ENCODE results near the gene LRRC25. TPM values are rescaled to one million over a fixed set of nuclear protein-coding genes. Genes with fewer than 3 reads are reported as not detected.

LRRC25 gene
- total RNA-seq, 1 experiment from 2014 or later = not detected

DNA sequence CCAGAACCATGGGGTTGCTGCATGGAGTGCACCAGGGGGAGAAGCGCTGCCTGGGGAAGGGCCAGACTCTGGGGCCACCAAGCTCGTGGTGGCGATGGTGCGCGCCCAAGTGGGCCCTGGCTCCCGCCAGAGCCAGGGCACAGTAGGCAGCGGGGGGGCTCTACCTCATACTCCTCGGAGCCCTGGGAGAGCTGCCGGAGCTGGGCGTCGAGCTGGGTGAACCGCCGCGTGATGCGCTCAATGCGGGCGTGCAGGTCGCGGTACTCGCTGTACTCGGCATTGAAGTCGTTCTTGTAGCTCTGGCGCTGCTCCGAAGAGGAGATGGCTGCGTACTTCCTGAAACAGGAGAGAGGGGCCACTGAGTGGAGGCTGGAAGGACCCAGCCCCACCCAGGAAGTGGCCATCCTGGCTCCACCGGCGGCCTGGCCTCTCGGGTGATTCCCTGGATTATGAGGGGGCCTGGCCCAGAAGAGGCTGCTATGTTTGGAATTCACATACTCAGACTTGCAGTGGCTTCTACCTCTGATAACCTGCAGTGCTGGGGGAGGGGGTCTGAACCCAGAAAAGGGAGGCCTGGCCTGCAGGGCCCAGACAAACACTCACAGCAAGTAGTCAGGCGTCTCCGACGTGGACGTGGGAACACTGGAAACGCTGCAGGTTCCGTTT lies 48.9 kb upstream of the LRRC25 start:
- DNase-seq (no peak), ATAC-seq (no peak)
- no peak for TF ChIP-seq EZH2phosphoT487 (IDR thresholded peaks at IDR 0.05; ENCODE audit: borderline replicate concordance, low read length)
- no peak for TF ChIP-seq EZH2 (IDR thresholded peaks at IDR 0.05; ENCODE audit: low read length, unreplicated experiment)
- TF ChIP-seq CTCF (conservative IDR thresholded peaks at IDR 0.05; ENCODE audit: low read depth, low read length) = no peak
- POLR2A ChIA-PET (ENCODE audit: unreplicated experiment) = no interaction called here
- Histone ChIP-seq H3K27me3 (ENCODE audit: low read length) (no peaks in the 10 kb centered on the region), H3K4me3 (ENCODE audit: low read length) (no peak overlapping the region), H3K9me3 (ENCODE audit: low read length) (no peaks in the 10 kb centered on the region), H3K79me2 (ENCODE audit: low read length) (no peaks in the 10 kb centered on the region), H3K4me1 (ENCODE audit: insufficient read depth, low read length) (no peaks in the 10 kb centered on the region), H3K4me2 (ENCODE audit: low read length) (no peak overlapping the region), H4K20me1 (ENCODE audit: low read length) (no peaks in the 10 kb centered on the region), H2AFZ (ENCODE audit: low read length) (no peak overlapping the region), H3K9me2 (replicated peaks; ENCODE audit: low read length) (no peaks in the 10 kb centered on the region), H3K27ac (ENCODE audit: low read length) (no peak overlapping the region), H3K36me3 (ENCODE audit: low read depth, low read length) (peaks cover 25% of the 10 kb centered on the region), H3K9ac (ENCODE audit: low read length) (no peak overlapping the region), H3F3A (ENCODE audit: low read length, unreplicated experiment) (no peaks in the 10 kb centered on the region)
- CTCF ChIA-PET = no interaction called here
- BruUV-seq (replicated peaks) = no TSS peak
- intact Hi-C loops (cut with micrococcal nuclease) = no loop called here

DNA sequence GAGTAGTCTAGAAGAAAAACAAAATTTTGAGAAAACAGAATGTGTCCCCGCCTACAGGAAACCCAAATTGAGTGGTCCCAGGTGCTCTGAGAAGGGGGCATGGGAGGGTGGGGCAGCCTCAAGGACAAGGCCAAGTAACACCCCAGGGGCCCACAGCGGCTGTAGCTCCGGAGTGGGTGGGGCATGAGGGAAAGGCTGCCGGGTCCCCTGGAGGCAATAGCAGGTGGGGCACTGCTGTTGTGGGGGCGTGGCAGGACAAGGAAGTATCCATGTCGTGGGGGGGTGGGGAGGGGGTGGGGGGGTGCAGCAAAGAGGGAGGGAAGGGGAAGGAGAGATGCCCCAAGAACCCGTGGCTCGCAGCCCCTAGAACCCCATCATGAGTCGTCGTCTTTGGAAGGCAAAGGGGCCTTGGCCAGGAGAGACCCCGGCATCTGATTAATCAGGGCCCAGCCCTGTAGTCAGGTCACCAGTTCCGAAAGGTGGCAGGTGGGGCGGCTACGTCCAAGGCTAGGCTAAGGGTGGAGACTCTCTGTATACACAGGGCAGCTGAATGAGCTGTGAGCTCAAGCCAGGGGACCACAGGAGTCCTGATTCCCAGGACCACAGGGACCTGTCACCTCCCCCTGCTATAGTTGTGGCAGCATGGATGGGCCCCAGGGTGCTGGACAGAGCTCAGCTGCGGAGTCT lies 48.0 kb upstream of the LRRC25 start:
- no peak for DNase-seq
- H3K27me3 ChIP-seq (ENCODE audit: low read length) = no peaks in the 10 kb centered on the region
- ATAC-seq = no peak
- H3K4me3 ChIP-seq (ENCODE audit: low read length) = no peak overlapping the region
- H3F3A ChIP-seq (ENCODE audit: low read length, unreplicated experiment) = no peaks in the 10 kb centered on the region
- H3K79me2 ChIP-seq (ENCODE audit: low read length) = no peaks in the 10 kb centered on the region
- TF ChIP-seq EZH2 (IDR thresholded peaks at IDR 0.05; ENCODE audit: low read length, unreplicated experiment) = no peak
- TF ChIP-seq EZH2phosphoT487 (IDR thresholded peaks at IDR 0.05; ENCODE audit: borderline replicate concordance, low read length) = no peak
- TF ChIP-seq CTCF (conservative IDR thresholded peaks at IDR 0.05; ENCODE audit: low read depth, low read length) = no peak
- H3K36me3 ChIP-seq (ENCODE audit: low read depth, low read length) = peaks cover 21% of the 10 kb centered on the region; the same call in 1 of the 2 replicates
- no peak overlapping the region for H3K27ac ChIP-seq (ENCODE audit: low read length)
- H3K9me3 ChIP-seq (ENCODE audit: low read length) = no peaks in the 10 kb centered on the region
- ChIA-PET POLR2A (ENCODE audit: unreplicated experiment) (no interaction called here), CTCF (no interaction called here)
- intact Hi-C loops (cut with micrococcal nuclease) = no loop called here
- BruUV-seq (replicated peaks) = no TSS peak
- H3K9ac ChIP-seq (ENCODE audit: low read length) = no peak overlapping the region
- no peak overlapping the region for H3K4me2 ChIP-seq (ENCODE audit: low read length)
- no peaks in the 10 kb centered on the region for H4K20me1 ChIP-seq (ENCODE audit: low read length)
- no peak overlapping the region for H2AFZ ChIP-seq (ENCODE audit: low read length)
- no peaks in the 10 kb centered on the region for H3K4me1 ChIP-seq (ENCODE audit: insufficient read depth, low read length)
- H3K9me2 ChIP-seq (replicated peaks; ENCODE audit: low read length) = no peaks in the 10 kb centered on the region

DNA sequence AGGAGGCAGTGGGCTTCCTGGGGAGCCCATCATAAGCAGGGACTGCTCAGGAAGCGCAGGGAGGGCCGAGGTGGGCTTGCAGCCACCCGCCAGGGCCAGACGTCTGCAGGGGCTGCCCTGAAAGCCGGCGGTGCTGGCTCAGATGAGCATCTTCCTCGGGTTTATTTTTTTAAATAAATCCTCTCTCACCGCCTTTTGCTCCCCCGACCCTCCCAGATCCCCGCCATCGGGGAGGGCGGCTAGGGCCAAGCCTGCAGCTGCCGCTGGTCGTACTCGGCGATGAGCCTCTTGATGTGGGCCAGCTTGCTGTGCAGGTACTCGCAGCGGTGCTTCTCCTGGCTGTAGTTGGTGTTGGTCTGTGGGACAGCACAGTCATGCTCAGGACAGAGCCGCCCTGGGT lies 47.1 kb upstream of the LRRC25 start:
- Histone ChIP-seq H3K9me2 (replicated peaks; ENCODE audit: low read length) (no peaks in the 10 kb centered on the region), H3K79me2 (ENCODE audit: low read length) (no peaks in the 10 kb centered on the region), H4K20me1 (ENCODE audit: low read length) (no peaks in the 10 kb centered on the region), H3K27ac (ENCODE audit: low read length) (no peak overlapping the region), H3K9ac (ENCODE audit: low read length) (no peak overlapping the region), H3K36me3 (ENCODE audit: low read depth, low read length) (peaks cover 16% of the 10 kb centered on the region; the same call in 1 of the 2 replicates), H3K27me3 (ENCODE audit: low read length) (no peaks in the 10 kb centered on the region), H3K4me3 (ENCODE audit: low read length) (no peak overlapping the region), H3F3A (ENCODE audit: low read length, unreplicated experiment) (no peaks in the 10 kb centered on the region), H3K4me1 (ENCODE audit: insufficient read depth, low read length) (no peaks in the 10 kb centered on the region), H2AFZ (ENCODE audit: low read length) (no peak overlapping the region), H3K9me3 (ENCODE audit: low read length) (no peaks in the 10 kb centered on the region), H3K4me2 (ENCODE audit: low read length) (no peak overlapping the region)
- TF ChIP-seq CTCF (conservative IDR thresholded peaks at IDR 0.05; ENCODE audit: low read depth, low read length) (no peak), EZH2phosphoT487 (IDR thresholded peaks at IDR 0.05; ENCODE audit: borderline replicate concordance, low read length) (no peak), EZH2 (IDR thresholded peaks at IDR 0.05; ENCODE audit: low read length, unreplicated experiment) (no peak)
- ATAC-seq = no peak
- ChIA-PET CTCF (interaction anchor here (0.6 kb wide), 1 partner anchor 111 kb away, joined by 5 read pairs; no protein-coding TSS in a partner anchor), POLR2A (ENCODE audit: unreplicated experiment) (interaction anchor here (0.6 kb wide), 1 partner anchor 163 kb away, joined by 6 read pairs; the partner anchor contains the start of gene JUND)
- DNase-seq = no peak
- intact Hi-C loops (cut with micrococcal nuclease) = no loop called here
- no TSS peak for BruUV-seq (replicated peaks)
